H7 (cell line): ENCODE results near the gene CCDC85C. TPM values are rescaled to one million over a fixed set of nuclear protein-coding genes. Genes with fewer than 3 reads are reported as not detected.

ENCODE experiments used
- DNase-seq: peaks from one replicate; pipeline ENCODE4 v3.0.0; 2012
- H3K27me3 ChIP-seq: 2 replicates; pipeline ENCODE4 v1.6.0; 2011; ENCODE audit warnings: mild to moderate bottlenecking, low read length; ENCODE audit not compliant: control insufficient read depth, insufficient read depth
- H3K36me3 ChIP-seq: replicated peaks from 2 replicates; pipeline ENCODE4 v1.5.1; 2011; ENCODE audit warnings: low read length; ENCODE audit not compliant: control insufficient read depth, insufficient read depth
- H3K4me3 ChIP-seq: 2 replicates; pipeline ENCODE4 v1.5.1; 2011; ENCODE audit warnings: low read depth, mild to moderate bottlenecking, control low read depth, low read length, moderate library complexity; ENCODE audit not compliant: insufficient read depth
- total RNA-seq: library from RNA; depleted of rRNA; stranded (reverse); fragments of >200 nt; shearing (Covaris generic); gene quantifications from 2 replicates; pipeline ENCODE4 v1.2.3, GENCODE V29; 2014

Gene CCDC85C
- total RNA-seq, 1 experiment from 2014 or later, result 50.2 TPM

GRCh38 chr14:99604278-99604765 lies 315 bp upstream of the CCDC85C start:
- Histone ChIP-seq H3K4me3 (peak overlapping the region; percentile 78), H3K27me3 (peaks cover 23% of the 10 kb centered on the region), H3K36me3 (no peaks in the 10 kb centered on the region)
- peak; percentile 100 for DNase-seq

DNA sequence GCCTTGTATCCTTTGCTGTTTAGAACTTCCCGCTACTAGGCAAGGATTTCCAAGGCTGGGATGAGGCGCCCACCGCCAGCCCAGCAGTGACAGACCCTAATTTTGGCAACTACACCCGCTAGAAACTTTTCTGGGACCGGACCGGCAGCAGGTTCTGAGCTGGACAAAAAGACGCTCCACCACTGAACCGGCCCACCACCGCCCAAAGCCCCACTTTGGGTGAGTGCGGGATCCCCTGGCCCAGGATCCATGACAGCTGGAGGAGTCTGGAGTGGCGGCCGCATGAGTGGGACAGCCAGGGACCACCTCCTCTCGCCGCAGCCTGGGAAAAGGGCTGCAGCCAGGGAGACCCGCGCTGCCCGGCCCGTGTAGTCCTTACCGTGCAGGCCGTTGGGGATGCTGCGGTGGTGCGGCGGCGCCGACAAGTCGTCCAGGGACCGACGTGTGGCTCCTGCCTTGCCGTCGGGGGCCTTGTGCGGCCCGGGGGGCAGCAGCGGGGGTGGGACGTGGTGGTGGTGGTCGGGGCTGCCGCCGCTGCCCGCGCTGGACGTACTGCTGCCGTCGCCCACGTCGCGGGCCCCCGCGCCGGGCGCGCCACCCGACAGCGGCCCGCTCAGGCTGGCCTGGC lies 1.1 kb downstream of the CCDC85C start:
- Histone ChIP-seq H3K27me3 (peaks cover 23% of the 10 kb centered on the region), H3K4me3 (peak overlapping the region; percentile 64), H3K36me3 (no peaks in the 10 kb centered on the region)
- peak; percentile 70 for DNase-seq

DNA sequence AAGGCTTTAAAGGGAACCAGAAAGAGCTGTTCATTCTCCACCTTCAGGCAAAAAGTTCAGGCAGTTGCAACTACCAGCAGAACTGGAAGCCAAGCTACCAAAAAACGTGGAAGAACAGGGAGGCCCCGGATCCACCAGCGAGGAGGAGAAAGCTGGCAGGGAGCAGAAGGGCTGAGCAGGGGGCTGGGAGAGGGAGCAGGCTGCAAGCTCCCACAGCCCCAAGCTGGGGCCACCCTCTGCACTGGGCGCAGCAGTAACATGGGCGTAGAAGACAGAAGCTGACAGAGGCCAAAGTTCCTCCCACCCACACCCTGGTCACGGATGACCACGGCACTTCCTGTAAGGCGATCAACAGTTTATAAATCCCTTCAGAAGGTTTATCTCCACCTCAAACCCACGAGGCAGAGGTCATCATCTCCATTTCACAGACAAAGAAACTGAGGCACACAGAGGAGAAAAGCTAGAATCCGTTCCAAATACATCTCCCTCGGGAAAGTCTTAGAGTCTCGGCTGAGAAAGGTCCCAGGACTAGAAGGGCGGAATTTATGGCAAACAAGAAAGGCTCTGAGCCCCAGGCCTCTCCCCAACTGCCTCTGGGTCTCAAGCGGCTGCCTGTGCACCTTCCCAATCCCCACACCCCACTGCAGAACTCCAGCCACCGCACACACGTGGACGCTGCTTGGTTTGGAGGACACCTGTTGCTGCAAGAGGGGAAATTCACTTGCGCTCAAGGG lies 1.8 kb downstream of the CCDC85C start:
- H3K36me3 ChIP-seq, result no peaks in the 10 kb centered on the region
- peaks cover 23% of the 10 kb centered on the region for H3K27me3 ChIP-seq
- H3K4me3 ChIP-seq, result peak overlapping the region; percentile 64
- peak; percentile 56 for DNase-seq

DNA sequence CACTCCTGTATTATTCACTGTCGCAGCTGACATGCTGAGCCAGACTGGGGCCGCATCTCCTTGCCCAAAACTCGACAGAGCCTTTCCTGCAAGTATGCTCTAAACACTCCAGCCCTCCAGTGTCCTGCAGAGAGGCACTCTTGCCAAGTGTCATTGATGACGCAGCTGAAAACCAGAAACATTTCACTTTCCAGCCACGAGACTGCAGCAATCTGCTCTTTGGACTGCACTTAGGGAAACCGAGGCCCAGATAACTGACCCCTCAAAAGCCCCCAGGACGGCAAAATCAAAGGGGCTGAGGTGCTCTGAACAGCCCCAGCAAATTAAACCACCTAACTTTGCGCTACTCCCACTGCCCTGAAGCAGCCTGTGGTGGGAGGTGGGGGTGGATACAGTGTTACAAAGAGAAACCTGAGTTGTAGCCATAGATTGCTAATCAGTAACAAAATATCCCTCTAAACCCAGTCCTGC lies 2.6 kb downstream of the CCDC85C start:
- H3K27me3 ChIP-seq, result peaks cover 23% of the 10 kb centered on the region
- no peak for DNase-seq
- no peaks in the 10 kb centered on the region for H3K36me3 ChIP-seq
- no peak overlapping the region for H3K4me3 ChIP-seq

DNA sequence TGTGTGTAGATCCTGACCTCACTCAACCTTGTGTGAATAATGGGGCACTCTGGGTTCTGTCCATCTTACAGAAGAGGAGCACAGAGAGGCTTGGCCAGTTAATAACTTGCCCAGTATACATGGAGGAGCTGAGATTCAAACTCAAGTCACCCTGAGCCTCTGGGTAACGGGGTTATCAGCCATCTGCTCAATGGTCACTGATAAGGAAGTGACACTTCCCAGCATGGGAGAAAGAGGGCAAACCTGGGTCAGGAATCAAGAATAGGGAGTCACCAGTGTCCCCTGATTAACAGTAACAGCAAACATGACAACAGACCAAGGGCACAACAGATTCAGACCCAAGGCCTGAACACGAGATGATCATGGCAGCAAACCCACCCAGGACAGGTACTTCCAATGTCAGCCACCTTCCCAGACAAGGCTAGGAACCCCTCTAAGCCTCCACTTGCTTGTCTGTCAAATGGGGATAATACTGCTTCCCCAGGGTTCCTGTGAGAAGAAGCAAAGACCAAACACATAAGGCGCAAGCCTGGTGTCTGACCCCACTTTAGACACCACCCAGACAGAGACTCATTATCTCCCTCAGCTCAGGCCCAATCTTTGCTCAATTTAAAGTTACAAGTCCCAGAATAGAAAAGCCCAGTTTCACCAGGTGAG lies 3.6 kb downstream of the CCDC85C start:
- H3K36me3 ChIP-seq, result no peaks in the 10 kb centered on the region
- H3K4me3 ChIP-seq, result no peak overlapping the region
- peaks cover 19% of the 10 kb centered on the region for H3K27me3 ChIP-seq
- no peak for DNase-seq

DNA sequence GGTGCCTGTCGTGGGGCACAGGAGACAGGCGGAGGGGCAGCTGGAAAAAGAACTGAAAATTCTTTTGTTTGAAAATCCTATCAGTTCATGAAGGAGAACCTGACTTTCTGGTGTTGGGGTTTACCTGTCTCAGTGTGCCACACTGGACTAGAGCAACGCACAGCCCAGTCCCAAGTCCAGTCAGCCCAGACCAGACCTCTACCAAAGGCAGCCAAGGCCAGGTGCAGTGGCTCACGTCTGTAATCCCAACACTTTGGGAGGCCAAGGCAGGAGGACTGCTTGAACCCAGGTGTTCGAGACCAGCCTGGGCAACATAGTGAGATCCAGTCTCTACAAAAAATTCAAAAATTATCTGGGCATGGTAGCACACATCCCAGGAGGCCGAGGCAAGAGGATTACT lies 4.6 kb downstream of the CCDC85C start:
- Histone ChIP-seq H3K4me3 (no peak overlapping the region), H3K36me3 (no peaks in the 10 kb centered on the region), H3K27me3 (peaks cover 17% of the 10 kb centered on the region)
- DNase-seq, result no peak

- DNase-seq, result peak; percentile 58
- Histone ChIP-seq H3K27me3 (peaks cover 17% of the 10 kb centered on the region), H3K4me3 (no peak overlapping the region), H3K36me3 (no peaks in the 10 kb centered on the region)
These were observed 5.2 kb downstream of the CCDC85C start for GRCh38 chr14:99598774-99599173.

DNA sequence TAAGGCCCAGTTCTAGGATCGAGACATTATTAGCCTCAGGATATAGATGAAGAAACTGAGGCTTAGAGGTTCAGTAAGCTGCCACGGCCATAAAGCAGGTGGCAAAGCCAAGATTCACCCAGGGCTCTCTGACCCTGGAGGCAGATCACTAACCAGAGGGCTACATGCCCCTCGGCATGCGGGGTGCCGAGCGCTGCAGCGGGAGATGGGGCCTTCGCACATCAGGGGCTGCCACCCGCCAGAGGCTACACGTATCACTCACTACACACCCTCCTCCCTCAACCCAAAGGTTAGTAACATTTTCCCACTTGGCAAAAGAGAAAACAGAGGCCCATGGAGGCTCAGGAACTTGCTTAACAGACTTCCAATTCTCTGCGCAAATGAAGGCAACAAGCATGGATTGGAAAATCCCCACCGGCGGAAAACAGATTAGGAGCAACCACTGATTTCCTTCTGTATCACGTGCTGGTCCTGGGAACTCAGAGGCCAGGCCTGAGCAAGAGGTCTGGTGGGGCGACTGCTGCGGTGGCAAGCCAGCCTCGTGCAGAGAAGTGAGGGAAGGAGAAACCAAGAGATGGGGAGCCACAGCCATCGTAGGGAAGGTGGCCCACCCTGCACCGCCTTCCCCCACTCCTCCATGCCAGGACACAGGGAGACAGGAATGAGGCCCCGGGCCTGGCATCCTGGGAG lies 6.0 kb downstream of the CCDC85C start:
- Histone ChIP-seq H3K27me3 (peaks cover 10% of the 10 kb centered on the region), H3K36me3 (no peaks in the 10 kb centered on the region), H3K4me3 (no peak overlapping the region)
- peak; percentile 37 for DNase-seq

DNA sequence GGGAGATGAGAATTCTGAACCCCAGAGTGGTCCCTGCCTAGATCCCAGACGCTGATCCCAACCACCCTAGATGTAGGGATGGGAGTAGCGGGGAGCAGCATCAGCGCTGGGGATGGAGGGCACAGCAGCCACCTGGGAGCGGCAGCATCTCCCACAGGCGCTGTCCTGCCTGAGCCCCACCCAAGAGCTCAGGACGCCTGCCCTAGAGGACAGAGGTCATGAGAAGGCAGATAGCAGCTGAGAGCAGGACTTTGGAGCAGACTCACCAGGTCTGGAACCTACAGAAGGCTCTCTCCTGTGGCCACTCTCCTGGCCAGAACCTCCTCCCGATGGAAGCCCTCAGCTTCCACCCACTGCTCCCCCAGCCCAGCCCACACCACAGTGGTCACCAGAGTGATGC lies 7.2 kb downstream of the CCDC85C start:
- H3K27me3 ChIP-seq, result no peaks in the 10 kb centered on the region
- no peaks in the 10 kb centered on the region for H3K36me3 ChIP-seq
- DNase-seq, result peak; percentile 40
- H3K4me3 ChIP-seq, result no peak overlapping the region

DNA sequence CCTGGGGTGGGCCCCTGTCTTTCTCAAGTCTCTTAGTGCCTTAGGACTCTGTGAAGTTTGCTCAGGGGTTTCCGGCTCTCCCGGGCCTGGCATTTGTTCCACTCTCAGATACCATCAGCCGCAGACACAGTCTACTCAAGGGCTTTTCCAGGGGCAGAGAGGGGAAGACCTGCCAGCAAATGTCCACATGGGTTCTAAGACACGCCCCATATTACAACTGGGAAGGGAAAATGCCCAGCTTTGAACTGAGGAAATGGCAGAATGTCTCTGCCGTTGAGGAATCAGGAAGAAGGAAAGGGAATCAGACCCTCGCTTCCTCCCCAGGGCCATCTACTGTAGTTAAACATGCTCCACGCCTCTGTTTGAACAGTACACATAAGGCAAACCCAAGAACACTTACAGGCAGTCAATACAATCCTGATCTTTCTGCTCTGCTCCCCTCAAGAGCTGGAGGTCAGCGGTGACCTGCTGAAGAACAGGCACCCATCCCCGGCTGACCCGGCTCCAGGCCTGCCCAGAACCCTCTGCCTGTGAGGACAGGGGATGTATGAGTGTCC lies 7.9 kb downstream of the CCDC85C start:
- no peaks in the 10 kb centered on the region for H3K27me3 ChIP-seq
- DNase-seq, result no peak
- H3K36me3 ChIP-seq, result no peaks in the 10 kb centered on the region
- H3K4me3 ChIP-seq, result no peak overlapping the region

DNA sequence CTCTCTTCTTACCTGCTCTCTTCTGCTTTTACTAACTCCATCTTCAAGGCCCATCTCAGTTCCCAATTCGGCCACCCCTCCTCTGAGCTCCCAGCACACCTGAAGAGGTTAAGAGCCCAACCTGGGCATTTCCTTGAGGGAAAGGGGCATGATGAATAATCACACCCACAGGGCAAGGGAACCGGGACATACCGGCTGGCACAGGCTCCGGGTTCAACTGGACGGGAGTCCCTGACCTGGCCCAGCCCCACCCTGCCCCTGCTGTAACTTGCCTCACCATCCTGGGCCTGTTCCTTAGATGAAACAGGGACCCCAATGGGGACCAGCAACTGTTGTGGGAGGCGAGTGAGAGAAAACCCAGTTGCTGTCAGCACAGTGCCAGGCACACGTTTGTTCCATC lies 8.5 kb downstream of the CCDC85C start:
- DNase-seq, result no peak
- no peak overlapping the region for H3K4me3 ChIP-seq
- H3K27me3 ChIP-seq, result no peaks in the 10 kb centered on the region
- H3K36me3 ChIP-seq, result no peaks in the 10 kb centered on the region

DNA sequence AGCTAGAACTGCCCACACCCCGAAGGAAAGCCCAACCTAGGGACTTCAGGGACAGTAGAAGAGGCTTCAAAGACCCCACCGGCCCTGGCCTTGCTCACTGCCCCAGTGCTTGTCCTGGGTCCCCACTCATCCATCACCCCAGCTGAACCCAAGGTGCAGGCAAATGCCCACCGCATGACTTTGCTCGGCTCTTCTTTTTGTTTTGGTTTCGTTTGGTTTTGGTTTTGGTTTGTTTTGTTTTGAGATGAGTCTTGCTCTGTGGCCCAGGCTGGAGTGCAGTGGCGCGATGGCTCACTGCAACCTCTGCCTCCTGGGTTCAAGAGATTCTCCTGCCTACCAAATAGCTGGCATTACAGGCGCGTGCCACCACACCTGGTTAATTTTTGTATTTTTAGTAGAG lies 9.0 kb downstream of the CCDC85C start:
- DNase-seq, result no peak
- H3K27me3 ChIP-seq, result no peaks in the 10 kb centered on the region

DNA sequence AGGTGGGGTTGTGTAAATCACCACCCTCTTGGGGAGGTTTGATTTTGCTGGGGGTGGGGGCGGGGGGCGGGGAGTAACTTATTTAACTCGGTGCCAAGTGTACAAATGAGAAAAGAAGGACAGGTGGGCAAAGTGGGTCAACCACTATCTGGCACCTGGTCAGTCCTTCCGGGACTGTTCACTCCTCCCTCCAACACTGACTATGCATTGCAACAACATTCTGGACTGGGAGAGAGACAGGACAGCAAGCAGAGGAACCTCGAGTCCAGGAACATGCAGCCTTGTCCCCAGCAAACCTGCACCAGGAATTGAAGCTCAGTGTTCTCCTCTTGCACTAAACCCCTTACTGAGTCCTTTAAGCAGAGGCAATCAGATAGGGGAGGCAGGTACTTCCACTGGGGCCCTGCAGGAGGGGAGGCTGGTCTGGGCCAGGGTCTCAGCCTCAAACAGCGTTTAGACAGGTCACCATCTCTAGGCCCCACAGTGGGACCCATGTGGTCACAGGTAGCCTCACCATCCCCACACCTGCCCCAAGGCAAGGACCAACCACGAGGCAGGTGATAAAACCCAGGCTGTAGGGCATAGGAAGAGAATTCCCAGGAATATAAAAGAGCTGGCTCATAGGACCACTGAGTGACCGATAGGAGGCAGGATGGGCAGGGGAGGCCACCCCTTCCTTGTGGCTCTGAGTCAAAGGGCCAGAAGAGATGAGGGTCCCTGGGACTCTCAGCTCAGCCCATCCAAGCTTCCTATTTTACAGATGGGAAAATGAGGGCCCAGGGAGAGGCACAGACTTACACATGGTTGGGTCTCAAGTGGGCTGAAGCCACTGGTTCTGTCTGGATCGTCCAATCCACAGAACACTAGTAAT lies 9.8 kb downstream of the CCDC85C start:
- Histone ChIP-seq H3K27me3 (no peaks in the 10 kb centered on the region), H3K4me3 (no peak overlapping the region), H3K36me3 (no peaks in the 10 kb centered on the region)
- DNase-seq, result peak; percentile 52

More for the DNA sequence above, 9.0 kb downstream of the CCDC85C start:
- H3K36me3 ChIP-seq, result no peaks in the 10 kb centered on the region
- H3K4me3 ChIP-seq, result no peak overlapping the region
